Endothelial cell of umbilical vein (primary cell): ENCODE data around the gene HTRA3. TPM values are rescaled to one million over a fixed set of nuclear protein-coding genes. Genes with fewer than 3 reads are reported as not detected.

Source experiments
- BruUV-seq: library from RNA; stranded (reverse); fragments of 400-500 nt; replicated peaks from 2 replicates; lab custom pipeline; 2021; lab: Mats Ljungman, UMichigan
- CTCF ChIA-PET: fragments of 300-600, 350-600 bp; sonication (Branson Sonifier 250); formaldehyde crosslinking; loops from one replicate; lab custom pipeline; 2021; ENCODE audit warnings: antibody characterized with exemption, inconsistent platforms; lab: Charles Lee
- POLR2A ChIA-PET: fragments of 300-600, 350-600 bp; sonication (Branson Sonifier 250); formaldehyde crosslinking; loops from one replicate; lab custom pipeline; 2021; ENCODE audit warnings: antibody characterized with exemption, inconsistent platforms; lab: Charles Lee
- DNase-seq: peaks from one replicate; pipeline ENCODE4 v3.0.0-alpha.2; 2011; ENCODE audit warnings: low read depth, low spot score
- FAIRE-seq: peaks from 2 replicates; lab custom pipeline; 2011; peaks lifted over from hg19 to GRCh38; lab: Jason Lieb, UNC
- H2AFZ ChIP-seq: 2 replicates; pipeline ENCODE4 v1.6.0; 2012; ENCODE audit warnings: low read depth, low read length, control low read depth, inconsistent platforms
- H3K27ac ChIP-seq: 2 replicates; pipeline ENCODE4 v1.5.1; 2011; ENCODE audit warnings: low read depth, mild to moderate bottlenecking, control low read depth, low read length, moderate library complexity; ENCODE audit not compliant: insufficient read depth
- H3K27me3 ChIP-seq, 2 experiments: 2 replicates each; pipeline versions ENCODE4 v1.6.0 to v1.6.1; 2011; ENCODE audit warnings: low read length in 2 of 2, mixed read lengths in 1 of 2; ENCODE audit not compliant: control insufficient read depth in 2 of 2, insufficient read depth in 2 of 2
- H3K36me3 ChIP-seq, 2 experiments: 2 replicates in 1 of 2; 3 replicates in 1 of 2; pipeline ENCODE4 v1.5.1; 2011; ENCODE audit warnings: low read length in 2 of 2, mild to moderate bottlenecking in 1 of 2, moderate library complexity in 1 of 2; ENCODE audit not compliant: control insufficient read depth in 2 of 2, insufficient read depth in 2 of 2; ENCODE audit errors: extremely low read depth in 1 of 2
- H3K4me1 ChIP-seq: 3 replicates; pipeline ENCODE4 v1.5.1; 2011; ENCODE audit warnings: mild to moderate bottlenecking, low read length; ENCODE audit not compliant: control insufficient read depth, insufficient read depth; ENCODE audit errors: extremely low read depth
- H3K4me2 ChIP-seq: 2 replicates; pipeline ENCODE4 v1.6.1; 2011; ENCODE audit warnings: low read length, control low read depth, mixed read lengths; ENCODE audit not compliant: insufficient read depth
- H3K4me3 ChIP-seq, 3 experiments: fragments of 200-600 bp in 1 of 3; sonication (generic), shearing (Covaris generic) in 1 of 3; replicated peaks in 1 of 3; 2 replicates each; pipeline ENCODE4 v1.5.1; 2011 to 2016; ENCODE audit warnings: control low read depth in 3 of 3, low read length in 3 of 3, mild to moderate bottlenecking in 2 of 3, inconsistent platforms in 1 of 3, low read depth in 1 of 3, moderate library complexity in 1 of 3; ENCODE audit not compliant: insufficient read depth in 1 of 3
- H3K79me2 ChIP-seq: 2 replicates; pipeline ENCODE4 v1.6.0; 2012; ENCODE audit warnings: low read length, inconsistent platforms; ENCODE audit not compliant: control insufficient read depth, insufficient read depth
- H3K9ac ChIP-seq: replicated peaks from 2 replicates; pipeline ENCODE3; 2011; ENCODE audit warnings: low read length, control low read depth; ENCODE audit not compliant: insufficient read depth; ENCODE audit errors: extremely low read depth
- H3K9me1 ChIP-seq: replicated peaks from 3 replicates; pipeline ENCODE4 v1.6.0; 2011; ENCODE audit warnings: mild to moderate bottlenecking, low read length; ENCODE audit not compliant: control insufficient read depth, insufficient read depth; ENCODE audit errors: extremely low read depth
- H3K9me3 ChIP-seq: replicated peaks from 2 replicates; pipeline ENCODE4 v1.5.1; 2012; ENCODE audit warnings: low read length, inconsistent platforms; ENCODE audit not compliant: control insufficient read depth, insufficient read depth
- H4K20me1 ChIP-seq: replicated peaks from 2 replicates; pipeline ENCODE3; 2011; ENCODE audit warnings: mild to moderate bottlenecking, low read length; ENCODE audit not compliant: control insufficient read depth, insufficient read depth; ENCODE audit errors: extremely low read depth
- CTCF ChIP-seq, 2 donors: IDR thresholded peaks; 1 replicate in 1 of 2; 2 replicates in 1 of 2; pipeline ENCODE4 v1.5.1; 2011; ENCODE audit warnings: low read length in 2 of 2, mild to moderate bottlenecking in 2 of 2, moderate library complexity in 2 of 2, control low read depth in 1 of 2, inconsistent platforms in 1 of 2, low read depth in 1 of 2; ENCODE audit not compliant: insufficient read depth in 1 of 2; ENCODE audit errors: extremely low read depth in 1 of 2
- EZH2 ChIP-seq: IDR thresholded peaks from 2 replicates; pipeline ENCODE4 v1.6.1; 2012; ENCODE audit warnings: borderline replicate concordance, low read depth, mild to moderate bottlenecking, moderate library complexity, low read length, inconsistent platforms; ENCODE audit not compliant: severe bottlenecking
- FOS ChIP-seq: IDR thresholded peaks from 2 replicates; pipeline ENCODE4 v1.6.1; 2011; ENCODE audit warnings: mild to moderate bottlenecking, low read length, moderate library complexity, borderline replicate concordance; ENCODE audit not compliant: insufficient read depth
- GATA2 ChIP-seq: IDR thresholded peaks from 2 replicates; pipeline ENCODE4 v1.7.0; 2011; ENCODE audit warnings: low read depth, mild to moderate bottlenecking, moderate library complexity, mixed read lengths, low read length; ENCODE audit not compliant: insufficient read length, insufficient read depth
- JUN ChIP-seq: IDR thresholded peaks from 2 replicates; pipeline ENCODE4 v1.6.1; 2011; ENCODE audit warnings: borderline replicate concordance, low read depth; ENCODE audit not compliant: insufficient read length, insufficient read depth
- MAX ChIP-seq: IDR thresholded peaks from 2 replicates; pipeline ENCODE4 v1.6.1; 2011; ENCODE audit not compliant: insufficient read depth, insufficient read length
- MYC ChIP-seq: IDR thresholded peaks from one replicate; pipeline ENCODE4 v1.6.1; 2011; ENCODE audit warnings: mild to moderate bottlenecking, low read depth, low read length
- POLR2A ChIP-seq: IDR thresholded peaks from 2 replicates; pipeline ENCODE4 v1.6.1; 2012; ENCODE audit warnings: low read depth, mild to moderate bottlenecking, control low read depth, low read length
- POLR2AphosphoS5 ChIP-seq: IDR thresholded peaks from 2 replicates; pipeline ENCODE4 v1.6.1; 2012; ENCODE audit warnings: low read depth, mild to moderate bottlenecking, control low read depth, low read length, moderate library complexity; ENCODE audit not compliant: insufficient read depth
- dilution Hi-C: fragments of 300-500 bp; cut with MboI; formaldehyde crosslinking; loops from one replicate; pipeline ENCODE4 v1.15.0; 2019; ENCODE audit warnings: low sequenced_read_pairs; ENCODE audit not compliant: extremely low pct_ligation_motif_present
- intact Hi-C: fragments of 100-400 bp; cut with micrococcal nuclease; formaldehyde crosslinking; loops from one replicate; pipeline ENCODE4 v1.10.0; 2022
- polyA plus RNA-seq, 4 experiments: library from polyadenylated mRNA; depleted of rRNA in 3 of 4; stranded (reverse) in 3 of 4; unstranded in 1 of 4; fragments of >200 nt; gene quantifications; 2 replicates each; pipeline versions ENCODE4 v1.2.1 to v1.2.3, GENCODE V29; 2011 to 2012; ENCODE audit warnings: missing spikeins in 1 of 4
- total RNA-seq: library from RNA; stranded (reverse); gene quantifications from 2 replicates; pipeline ENCODE4 v1.2.3, GENCODE V29; 2021

Gene HTRA3
- total and polyA plus RNA-seq, 2 donors (not counting 3 experiments of a cell fraction or from before 2014, with no cell fraction given): 9.0 to 12.0 TPM

- Histone ChIP-seq H3K9me3 (no peaks in the 10 kb centered on the region), H3K79me2 (no peaks in the 10 kb centered on the region), H3K36me3 (no peaks in the 10 kb centered on the region), H3K4me2 (no peak overlapping the region), H3K4me1 (peaks cover 9% of the 10 kb centered on the region), H2AFZ (no peak overlapping the region), H3K27ac (no peak overlapping the region), H3K27me3 (no peaks in the 10 kb centered on the region), H3K9ac (no peak overlapping the region), H4K20me1 (no peaks in the 10 kb centered on the region), H3K4me3 (no peak overlapping the region), H3K9me1 (no peaks in the 10 kb centered on the region)
- no TSS peak for BruUV-seq
- ChIA-PET POLR2A (no interaction called here), CTCF (interaction anchor here (2.9 kb wide), 1 partner anchor 13 kb away, joined by 9 read pairs; no protein-coding TSS in a partner anchor)
- no peak for FAIRE-seq
- DNase-seq: no peak
- dilution Hi-C loops (no loop called here), intact Hi-C loops (no loop called here)
- TF ChIP-seq JUN (no peak), CTCF (IDR thresholded peaks at IDR 0.05; ENCODE audit: extremely low read depth in 1 of 2, insufficient read depth in 1 of 2, low read depth in 1 of 2, low read length in 2 of 2) (no peak), POLR2A (no peak), POLR2AphosphoS5 (no peak), GATA2 (no peak), MAX (no peak), MYC (no peak), EZH2 (no peak), FOS (no peak)
Measured at GRCh38 chr4:8280158-8280875, 10.8 kb downstream of the HTRA3 start.
